SK-N-SH (cell line): ENCODE measurements around the gene ASB11.

Experiments
- NRF1 ChIP-seq: IDR thresholded peaks from 2 replicates; pipeline ENCODE4 v1.6.1; 2012; ENCODE audit warnings: low read depth, mild to moderate bottlenecking, low read length
- SMC3 ChIP-seq: IDR thresholded peaks from 2 replicates; pipeline ENCODE4 v1.6.1; 2012; ENCODE audit warnings: low read depth, low read length, improper control_type of control experiment
- TF ChIP-seq, protein P1 (sequence below): fragments of 150-350 bp; IDR thresholded peaks from 2 replicates; pipeline ENCODE4 v1.6.1; 2017; ENCODE audit warnings: antibody characterized with exemption, low read length, low read depth, borderline replicate concordance

DNA sequence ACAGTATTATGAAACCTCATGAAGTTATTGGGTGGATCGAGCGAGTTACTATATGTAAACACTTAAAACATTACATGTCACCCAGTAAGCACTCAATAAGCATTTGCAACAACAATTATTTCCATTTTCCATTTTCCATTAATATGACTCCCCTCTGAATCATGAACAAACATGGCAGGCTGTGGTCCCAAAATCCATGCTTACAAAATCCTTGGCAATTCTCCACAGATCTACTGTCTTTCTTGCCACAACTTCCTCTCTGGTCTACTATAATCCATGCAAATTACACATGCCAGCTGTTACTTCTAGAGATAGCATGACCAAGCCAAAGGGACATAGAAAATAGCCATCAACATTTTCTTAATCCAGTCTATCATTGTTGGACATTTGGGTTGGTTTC is 22.0 kb downstream of the ASB11 start:
- TF ChIP-seq, protein P1, sequence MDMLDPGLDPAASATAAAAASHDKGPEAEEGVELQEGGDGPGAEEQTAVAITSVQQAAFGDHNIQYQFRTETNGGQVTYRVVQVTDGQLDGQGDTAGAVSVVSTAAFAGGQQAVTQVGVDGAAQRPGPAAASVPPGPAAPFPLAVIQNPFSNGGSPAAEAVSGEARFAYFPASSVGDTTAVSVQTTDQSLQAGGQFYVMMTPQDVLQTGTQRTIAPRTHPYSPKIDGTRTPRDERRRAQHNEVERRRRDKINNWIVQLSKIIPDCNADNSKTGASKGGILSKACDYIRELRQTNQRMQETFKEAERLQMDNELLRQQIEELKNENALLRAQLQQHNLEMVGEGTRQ, result no peak
- no peak for TF ChIP-seq SMC3
- no peak for TF ChIP-seq NRF1
